ENCODE results near the gene ACSL6.

The ACSL6 gene

DNA sequence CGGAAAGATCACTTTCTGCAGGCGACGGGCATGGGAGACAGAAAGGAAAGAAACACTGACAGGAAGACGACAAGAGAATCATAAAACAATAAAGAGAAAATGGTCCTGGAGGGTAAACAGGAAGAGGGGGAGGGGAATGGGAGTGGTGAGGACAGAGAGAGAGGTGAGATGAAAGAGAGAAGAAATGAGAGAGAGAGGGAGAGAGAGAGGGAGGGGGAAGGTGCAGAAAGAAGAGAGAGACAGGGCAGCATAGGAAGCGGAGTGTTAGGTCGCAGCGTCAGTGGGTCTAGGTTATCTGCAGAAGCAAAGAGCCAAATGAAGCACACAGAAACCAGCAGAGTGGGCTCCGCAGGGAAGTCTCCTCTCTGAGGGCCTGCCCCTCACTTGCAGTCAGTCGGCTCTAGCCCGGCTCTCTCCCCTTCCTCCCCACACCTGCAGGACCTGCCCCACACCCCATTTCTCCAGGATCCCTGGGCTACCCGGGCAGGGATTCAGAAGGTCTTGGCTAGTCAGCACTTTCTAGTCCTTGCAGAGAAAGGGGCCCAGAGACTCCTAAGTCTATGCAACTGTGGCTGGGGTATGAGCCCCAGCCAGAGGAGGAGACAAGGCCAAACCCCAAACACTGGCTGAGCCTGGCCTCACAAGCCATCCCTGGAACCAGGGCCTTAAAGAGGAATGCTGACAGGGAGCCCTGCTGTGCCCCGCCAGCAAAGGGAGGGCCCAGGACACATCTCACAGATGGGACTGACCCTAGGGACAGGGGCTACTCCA, 36.3 kb downstream of the ACSL6 start:
- DNase-seq, result no peak

- no peak for DNase-seq
Measured at GRCh38 chr5:131974622-131974955, 36.9 kb downstream of the ACSL6 start.

DNA sequence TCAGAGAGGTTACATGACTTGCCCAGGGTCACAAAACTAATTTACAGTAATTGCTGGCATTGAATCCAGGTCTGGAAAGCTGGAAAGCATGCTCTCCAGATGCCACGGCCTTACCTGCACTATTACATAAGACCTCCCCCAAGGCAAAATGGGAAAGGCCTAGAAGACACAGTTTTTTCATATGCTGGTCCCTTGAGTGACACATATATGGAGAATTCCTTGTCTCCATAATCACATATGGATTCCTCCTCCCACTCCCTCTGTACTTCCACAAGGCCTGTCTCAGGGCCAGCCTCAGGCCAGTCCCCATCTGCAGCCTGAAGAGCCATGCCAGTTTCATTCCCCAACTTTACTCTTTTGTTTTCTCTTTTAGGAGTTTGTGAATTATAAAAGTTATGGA, 37.4 kb downstream of the ACSL6 start:
- DNase-seq, result no peak

DNA sequence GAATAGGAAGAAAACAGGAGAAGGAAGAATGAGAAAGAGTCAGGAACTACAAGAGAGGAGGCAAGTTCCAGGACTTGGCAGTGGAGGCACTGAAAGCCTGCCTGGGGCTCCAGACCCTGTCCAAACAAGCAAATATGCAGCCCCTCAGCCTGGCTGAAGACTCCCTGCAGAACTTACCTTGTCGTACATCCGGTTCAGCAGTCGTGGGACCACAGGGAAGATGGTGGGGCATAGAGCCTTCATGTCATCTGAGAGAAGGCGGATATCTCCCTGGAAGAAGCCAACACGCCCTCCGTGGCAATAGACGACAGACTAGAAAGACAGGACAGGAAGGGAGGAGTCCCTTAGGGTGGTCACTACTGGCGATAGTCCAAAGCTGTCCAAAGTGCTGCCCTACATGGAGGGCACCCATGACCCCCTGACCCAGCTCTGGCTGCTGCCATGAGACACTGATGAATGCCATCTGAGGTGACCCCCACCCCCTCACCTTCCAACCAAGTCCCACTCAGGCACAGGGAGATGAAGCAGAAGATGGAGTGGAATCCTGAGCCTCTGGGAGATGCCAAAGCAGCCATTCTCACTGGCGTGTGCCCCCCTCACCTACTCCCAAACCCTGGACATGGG, 38.3 kb downstream of the ACSL6 start:
- DNase-seq, result no peak

DNA sequence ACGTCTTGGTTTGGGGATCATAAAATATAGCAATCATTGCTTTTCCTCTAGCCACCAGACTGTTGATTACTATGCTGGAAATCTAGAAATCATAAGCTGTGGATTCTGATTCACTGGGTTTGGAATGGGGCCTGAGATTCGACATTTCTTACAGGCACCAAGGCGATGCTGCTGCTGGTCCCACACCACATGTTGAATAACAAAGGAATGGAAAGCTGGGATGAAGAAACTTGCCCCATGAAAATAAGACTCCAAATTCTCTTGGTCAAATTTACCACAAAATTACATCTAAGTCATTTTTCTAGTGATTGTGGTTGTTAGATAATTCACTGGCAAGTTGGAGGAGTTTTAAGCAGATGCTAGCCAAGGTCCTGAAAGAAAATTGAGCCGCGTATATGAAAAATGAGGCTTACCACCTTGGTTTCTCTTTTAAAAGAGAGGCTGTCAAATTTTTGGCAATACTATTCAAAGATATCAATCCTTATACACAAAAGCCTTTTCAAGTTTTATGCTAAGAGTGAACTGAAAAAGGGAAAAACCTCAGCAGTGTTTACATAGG, 43.0 kb downstream of the ACSL6 start:
- DNase-seq, result no peak

DNA sequence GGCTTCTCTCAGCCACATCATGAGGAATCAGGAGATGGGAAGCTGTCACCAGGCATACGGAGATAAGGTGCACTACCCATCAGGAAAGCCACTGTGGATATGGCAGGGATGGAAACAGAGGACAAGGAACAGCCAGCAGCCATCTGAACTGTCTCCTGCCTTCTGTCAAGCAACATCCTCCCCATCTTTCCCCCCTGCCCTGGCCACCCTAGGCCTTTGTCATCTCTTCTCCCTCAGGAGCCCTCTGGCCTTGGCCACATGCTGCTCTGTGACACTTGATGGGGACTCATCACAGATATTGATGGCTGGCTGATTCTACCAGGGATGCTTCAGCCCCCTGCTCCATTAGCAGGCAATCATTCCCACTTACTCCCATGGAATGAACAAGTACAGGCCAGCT, 44.9 kb downstream of the ACSL6 start:
- no peak for DNase-seq

- DNase-seq, result no peak
Measured at GRCh38 chr5:131965826-131966415, 45.5 kb downstream of the ACSL6 start.

DNA sequence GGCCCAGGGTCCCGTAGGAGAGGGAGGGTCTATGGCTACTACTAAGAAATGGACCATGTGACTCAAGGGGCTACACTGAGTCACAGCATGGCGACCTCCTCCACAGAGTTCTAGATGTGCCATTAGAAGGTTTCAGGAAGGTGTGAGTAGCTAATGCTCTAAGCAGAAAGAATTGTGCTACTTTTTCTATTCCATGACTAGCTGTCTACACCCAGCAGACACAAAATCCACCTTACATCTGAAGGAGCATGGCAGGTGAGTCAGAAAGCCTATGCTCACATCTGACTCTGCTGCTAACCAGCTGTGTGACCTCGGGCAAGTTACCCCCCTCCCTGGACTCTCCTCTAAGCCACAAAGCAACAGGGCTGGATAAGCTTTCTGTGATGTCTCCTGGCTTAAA, 51.6 kb downstream of the ACSL6 start:
- no peak for DNase-seq

DNA sequence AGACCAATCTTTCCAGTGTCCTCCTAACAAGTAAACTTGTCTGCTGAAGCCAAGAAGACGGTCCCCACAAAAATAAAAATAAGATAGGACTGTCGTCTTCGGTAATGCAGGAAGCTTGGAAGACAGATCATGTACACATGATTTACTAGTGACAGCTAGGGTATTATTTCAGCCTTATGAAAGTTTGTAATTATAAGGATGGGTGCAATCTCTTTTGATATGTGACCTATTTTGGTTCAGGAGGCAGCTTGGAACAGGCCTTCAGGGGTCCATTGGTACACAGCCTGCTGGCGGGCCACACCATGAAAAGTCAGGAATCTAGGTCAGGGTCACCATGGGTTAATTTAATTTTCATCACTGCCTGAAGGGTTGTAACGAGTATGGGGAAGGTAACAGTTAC, 52.3 kb downstream of the ACSL6 start:
- DNase-seq, result no peak

DNA sequence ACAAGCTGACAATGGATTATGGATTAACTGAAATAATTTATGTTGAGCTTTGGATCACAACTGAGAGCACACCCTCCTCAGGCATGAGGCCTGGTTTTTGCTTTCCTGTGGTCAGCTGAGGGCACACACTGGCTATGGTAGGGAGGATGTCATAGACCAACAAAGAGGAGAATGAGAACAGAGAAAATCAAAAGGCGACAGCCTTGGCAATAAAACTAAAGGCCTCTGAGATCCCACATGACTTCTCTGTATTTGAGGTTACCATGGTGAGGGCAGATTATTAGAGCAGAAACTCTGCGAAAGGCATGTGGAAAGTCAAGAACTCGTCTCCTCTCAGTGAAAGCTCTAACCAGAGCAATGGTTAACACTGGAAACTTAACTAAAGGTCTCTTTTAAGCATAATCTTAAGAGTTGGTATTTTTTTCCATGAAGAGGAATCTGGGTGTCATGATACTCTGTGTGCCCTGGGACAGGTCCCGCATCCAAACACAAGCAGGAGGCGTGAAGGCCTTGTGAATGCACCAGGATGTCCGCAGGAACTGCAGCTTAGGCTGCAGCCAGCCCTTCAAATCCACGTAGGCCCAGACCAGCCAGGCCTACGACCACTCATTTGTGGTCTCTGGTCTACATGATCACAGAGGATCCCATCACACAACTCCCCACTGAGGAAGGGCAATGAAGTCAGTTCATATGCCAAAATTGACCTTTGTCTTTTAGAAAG, 53.6 kb downstream of the ACSL6 start:
- no peak for DNase-seq

DNA sequence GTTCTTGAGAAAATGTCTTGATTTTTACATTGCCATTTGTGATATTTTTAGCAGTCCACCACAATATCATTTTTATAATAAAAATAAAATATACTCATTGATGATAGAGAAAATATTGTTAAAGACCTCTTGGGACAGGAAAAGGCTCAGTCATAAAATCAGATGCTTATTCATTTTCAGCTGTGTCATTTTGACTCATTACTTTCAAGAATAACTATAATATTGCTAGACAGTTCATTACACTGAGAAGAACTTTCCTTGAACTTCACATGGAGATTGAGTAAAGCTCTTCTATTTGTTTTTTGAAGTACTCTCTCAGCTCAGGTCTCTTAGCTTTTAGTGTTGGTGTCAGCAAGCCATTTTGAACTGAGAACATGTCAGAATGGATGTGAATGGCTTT, 57.5 kb downstream of the ACSL6 start:
- DNase-seq, result no peak

GRCh38 chr5:131952301-131952857, 59.1 kb downstream of the ACSL6 start:
- no peak for DNase-seq

- no peak for DNase-seq
Measured at GRCh38 chr5:131950706-131951105, 60.8 kb downstream of the ACSL6 start.

GRCh38 chr5:131947445-131947844, 64.0 kb downstream of the ACSL6 start:
- no peak for DNase-seq

DNA sequence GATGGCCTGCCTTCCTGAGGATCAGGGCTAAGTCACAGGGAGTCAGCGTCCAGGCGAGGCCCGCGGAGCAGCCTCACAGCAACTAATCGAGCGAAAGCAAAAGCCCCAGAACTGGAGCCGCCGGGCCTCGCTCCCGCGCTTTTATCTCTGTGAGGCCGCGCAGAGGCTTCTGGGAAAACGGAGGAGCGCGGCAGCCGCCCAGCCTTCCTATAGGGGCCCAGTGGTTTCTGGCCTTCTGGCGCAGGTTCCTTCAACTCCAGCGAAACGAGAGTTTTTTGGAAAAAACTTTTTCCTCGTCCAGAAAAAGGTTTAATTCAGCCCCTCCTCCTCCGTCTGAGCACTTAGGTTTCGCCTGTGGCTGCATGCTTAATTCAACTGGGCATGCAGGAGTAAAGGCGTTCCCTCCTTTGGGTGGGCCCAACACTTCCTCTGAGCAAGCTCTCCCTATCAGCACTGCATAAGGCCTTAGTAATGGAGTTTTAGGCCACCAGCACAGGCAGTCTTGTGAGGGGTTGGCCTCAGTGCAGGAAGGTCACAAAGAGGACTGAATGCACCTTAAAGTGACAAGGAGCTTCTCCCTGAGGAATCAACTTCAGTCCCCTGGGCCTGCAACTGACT, 65.8 kb downstream of the ACSL6 start, which contains the start of gene MEIKIN:
TSS of gene MEIKIN (minus strand) at position 113 of the 618 bp plus-strand sequence. CDS start 158 bp downstream, outside the sequence.
- no peak for DNase-seq

DNA sequence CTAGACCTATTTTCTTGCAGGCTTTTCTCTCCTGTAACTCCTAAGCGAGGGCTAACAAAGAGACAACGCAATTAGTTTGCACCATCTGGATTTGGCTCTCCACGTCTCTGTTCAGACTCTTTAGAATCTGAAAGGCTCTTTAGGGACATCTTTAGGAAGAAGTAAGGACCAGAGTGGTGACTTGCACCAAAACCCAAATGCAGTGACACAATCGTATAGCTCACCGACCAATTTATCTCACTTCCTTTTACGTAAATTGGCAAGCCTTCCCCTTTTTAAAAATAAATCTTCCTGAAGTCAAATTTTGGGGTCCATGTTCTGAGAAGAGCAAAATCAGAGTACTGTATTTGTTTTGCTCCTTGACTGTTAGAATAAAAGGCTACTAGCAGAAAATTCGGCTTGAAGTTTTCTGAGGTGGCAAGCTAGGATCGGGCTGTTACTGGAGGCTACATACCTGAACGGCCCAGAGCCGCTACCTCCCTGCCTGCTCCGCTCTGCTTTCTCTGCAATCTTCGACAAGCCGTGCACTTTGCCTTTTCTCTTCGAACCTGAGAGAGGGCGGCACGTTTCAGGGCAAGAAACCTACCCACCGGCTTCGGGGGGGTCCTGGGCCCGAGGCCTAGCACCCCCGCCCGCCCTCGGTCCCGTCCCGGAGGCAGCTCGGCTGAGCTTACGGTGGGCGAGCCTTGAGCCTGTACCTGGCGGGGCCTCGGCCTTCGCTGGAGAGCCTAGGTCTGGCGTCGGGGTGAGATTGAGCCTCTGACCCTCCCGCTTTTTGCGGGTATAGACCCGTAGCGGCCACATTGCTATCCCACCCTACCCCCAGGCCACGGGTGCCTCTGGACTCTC, 66.5 kb downstream of the ACSL6 start:
- DNase-seq, result no peak

DNA sequence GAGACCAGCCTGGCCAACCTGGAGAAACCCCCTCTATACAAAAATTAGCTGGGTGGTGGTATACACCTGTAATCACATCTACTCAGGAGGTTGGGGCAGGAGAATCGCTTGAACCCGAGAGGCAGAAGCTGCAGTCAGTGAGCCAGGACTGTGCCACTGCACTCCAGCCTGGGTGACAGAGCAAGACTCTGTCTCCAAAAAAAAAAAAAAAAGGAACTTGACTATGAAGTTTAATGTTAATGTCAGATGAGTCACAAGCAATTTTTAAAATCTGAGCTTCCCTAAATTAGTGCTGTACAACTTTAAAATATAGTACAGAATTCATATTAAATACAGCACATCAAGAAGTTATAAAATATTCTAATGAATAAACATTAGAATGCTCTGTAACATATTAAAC, 67.5 kb downstream of the ACSL6 start:
- no peak for DNase-seq

DNA sequence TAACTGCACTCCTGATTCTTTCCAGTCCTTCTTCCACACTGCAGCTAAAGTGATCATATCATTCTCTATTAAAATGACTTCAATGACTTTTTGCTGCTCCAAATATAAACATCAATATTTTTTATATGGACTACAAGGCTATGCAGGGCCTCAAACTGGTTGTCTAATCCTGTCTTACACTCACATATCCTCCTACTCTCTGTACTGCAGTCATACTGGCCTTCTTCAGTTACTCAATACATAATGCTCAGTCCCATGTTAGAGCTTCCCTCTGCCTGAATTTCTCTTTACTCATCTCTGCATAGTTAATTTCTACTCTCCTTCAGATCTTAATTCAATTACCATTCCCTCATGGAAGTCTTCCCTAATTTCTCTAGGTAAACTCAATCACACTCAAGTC, 69.4 kb downstream of the ACSL6 start:
- no peak for DNase-seq

- no peak for DNase-seq
Measured at GRCh38 chr5:131939690-131940345, 71.6 kb downstream of the ACSL6 start.

DNA sequence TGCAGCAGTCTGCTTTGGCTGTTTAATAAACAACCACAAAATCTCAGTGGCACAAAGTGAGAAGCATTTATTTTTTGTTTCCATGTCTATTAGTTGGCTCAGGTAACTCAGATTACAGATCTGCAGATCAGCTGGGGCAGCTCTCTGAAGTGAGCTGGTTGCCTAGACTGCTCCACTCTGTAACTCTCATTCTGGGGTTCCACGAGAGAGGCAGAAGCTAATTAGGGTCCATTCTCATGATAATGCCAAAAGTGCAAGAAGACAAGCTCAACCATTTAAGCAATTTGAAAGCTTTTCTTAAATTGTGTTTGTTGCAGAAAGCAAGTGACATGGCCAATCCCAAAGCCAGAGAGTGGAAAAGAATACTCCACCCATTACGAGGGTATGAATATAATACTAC, 79.2 kb downstream of the ACSL6 start:
- DNase-seq, result no peak

- no peak for DNase-seq
Measured at GRCh38 chr5:131928957-131929356, 82.5 kb downstream of the ACSL6 start.
